Tibial nerve (tissue), 4 donors: ENCODE data around the gene CAMSAP1. TPM values are rescaled to one million over a fixed set of nuclear protein-coding genes. Genes with fewer than 3 reads are reported as not detected.
A peak's percentile ranks its signal among the peaks of the same experiment; 100 is the strongest.

Source experiments
- DNase-seq, 2 donors: peaks; one replicate each; pipeline ENCODE4 v3.0.0-alpha.2; 2019; ENCODE audit warnings: low spot score in 2 of 2
- H3K27ac ChIP-seq, 4 donors: fragments of 200-600 bp; sonication (generic) in 3 of 4; one replicate each; pipeline ENCODE4 v1.5.1; 2017 to 2019; ENCODE audit warnings: mild to moderate bottlenecking in 1 of 4
- H3K27me3 ChIP-seq, 2 donors: fragments of 200-600 bp; sonication (generic) in 1 of 2; one replicate each; pipeline versions ENCODE4 v1.5.1 to v1.6.0; 2017 to 2019
- H3K36me3 ChIP-seq, 3 donors: fragments of 200-600 bp; sonication (generic); one replicate each; pipeline ENCODE4 v1.5.1; 2018 to 2019
- H3K4me1 ChIP-seq, 4 donors: fragments of 200-600 bp; sonication (generic) in 3 of 4; one replicate each; pipeline ENCODE4 v1.5.1; 2017 to 2019
- H3K4me3 ChIP-seq, 4 donors: fragments of 200-600 bp; sonication (generic) in 3 of 4; one replicate each; pipeline ENCODE4 v1.5.1; 2017 to 2019; ENCODE audit warnings: mild to moderate bottlenecking in 1 of 4, moderate library complexity in 1 of 4
- H3K9me3 ChIP-seq, 4 donors: fragments of 200-600 bp; sonication (generic) in 3 of 4; one replicate each; pipeline ENCODE4 v1.5.1; 2017 to 2019
- EP300 ChIP-seq, 2 donors: sonication (generic); formaldehyde crosslinking; IDR thresholded peaks; one replicate each; pipeline ENCODE4 v1.6.1; 2017; ENCODE audit warnings: antibody characterized with exemption in 2 of 2, mild to moderate bottlenecking in 1 of 2
- POLR2A ChIP-seq, 2 donors: fragments of 450-650 bp; IDR thresholded peaks; one replicate each; pipeline ENCODE4 v1.6.1; 2017; ENCODE audit warnings: antibody characterized with exemption in 2 of 2, mild to moderate bottlenecking in 2 of 2, moderate library complexity in 2 of 2
- WGBS, 2 donors: methylation state at CpG; one replicate each; pipeline ENCODE4 v1.1.5; 2018; 5-methylcytosine and 5-hydroxymethylcytosine counted together
- total RNA-seq, 4 donors: library from RNA; depleted of rRNA; stranded (reverse); fragments of >200 nt; gene quantifications; one replicate each; pipeline ENCODE4 v1.1.0, GENCODE V29; 2016
- TF ChIP-seq, protein P1 (sequence below), 5 experiments: fragments of 200-600 bp in 3 of 5; fragments of 450-650 bp in 2 of 5; sonication (generic) in 3 of 5; IDR thresholded peaks; one replicate each; pipeline ENCODE4 v1.5.1; 2016 to 2019; ENCODE audit warnings: antibody characterized with exemption in 5 of 5, mild to moderate bottlenecking in 3 of 5, moderate library complexity in 2 of 5

Gene CAMSAP1
- total RNA-seq, 4 donors from 2014 or later, result 27.6 to 40.8 (median 35.7) TPM

DNA sequence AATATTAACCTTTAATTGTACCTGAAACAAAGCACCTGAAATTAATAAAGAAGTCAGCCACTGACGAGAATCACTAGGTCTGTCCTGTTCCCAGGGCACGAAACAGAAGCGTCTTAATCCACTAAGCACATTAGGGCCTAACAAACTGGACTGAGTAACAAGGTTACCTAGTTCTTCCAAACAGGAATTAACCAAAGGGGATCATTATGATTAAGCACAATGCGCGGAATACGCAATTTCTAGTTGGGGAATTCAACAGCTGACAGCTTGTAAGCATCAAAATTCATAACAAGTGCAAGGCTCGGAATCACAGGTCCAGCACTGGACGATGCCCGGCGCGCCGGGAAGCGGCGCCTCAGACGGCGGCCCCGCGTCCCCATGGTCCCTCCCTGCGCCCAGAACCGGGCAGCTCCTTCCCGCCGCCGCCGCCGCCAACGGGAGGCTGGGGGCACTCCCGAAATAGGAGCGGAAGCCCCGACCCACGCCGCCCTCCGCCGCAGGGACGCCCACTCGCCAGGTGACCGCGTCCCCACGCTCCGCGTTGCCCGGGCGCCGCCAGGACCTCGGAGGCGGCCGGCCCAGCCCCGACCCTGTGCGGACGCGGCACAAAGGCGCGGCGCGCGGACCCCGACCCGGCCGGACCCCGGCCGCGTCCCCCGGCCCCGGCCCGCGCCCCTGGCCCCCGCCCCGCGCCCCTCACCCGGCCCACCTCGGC lies 898 bp downstream of the CAMSAP1 start:
- TF ChIP-seq, protein P1, sequence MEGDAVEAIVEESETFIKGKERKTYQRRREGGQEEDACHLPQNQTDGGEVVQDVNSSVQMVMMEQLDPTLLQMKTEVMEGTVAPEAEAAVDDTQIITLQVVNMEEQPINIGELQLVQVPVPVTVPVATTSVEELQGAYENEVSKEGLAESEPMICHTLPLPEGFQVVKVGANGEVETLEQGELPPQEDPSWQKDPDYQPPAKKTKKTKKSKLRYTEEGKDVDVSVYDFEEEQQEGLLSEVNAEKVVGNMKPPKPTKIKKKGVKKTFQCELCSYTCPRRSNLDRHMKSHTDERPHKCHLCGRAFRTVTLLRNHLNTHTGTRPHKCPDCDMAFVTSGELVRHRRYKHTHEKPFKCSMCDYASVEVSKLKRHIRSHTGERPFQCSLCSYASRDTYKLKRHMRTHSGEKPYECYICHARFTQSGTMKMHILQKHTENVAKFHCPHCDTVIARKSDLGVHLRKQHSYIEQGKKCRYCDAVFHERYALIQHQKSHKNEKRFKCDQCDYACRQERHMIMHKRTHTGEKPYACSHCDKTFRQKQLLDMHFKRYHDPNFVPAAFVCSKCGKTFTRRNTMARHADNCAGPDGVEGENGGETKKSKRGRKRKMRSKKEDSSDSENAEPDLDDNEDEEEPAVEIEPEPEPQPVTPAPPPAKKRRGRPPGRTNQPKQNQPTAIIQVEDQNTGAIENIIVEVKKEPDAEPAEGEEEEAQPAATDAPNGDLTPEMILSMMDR (IDR thresholded peaks at IDR 0.05), result no peak
- TF ChIP-seq EP300 (IDR thresholded peaks at IDR 0.05) (no peak), POLR2A (IDR thresholded peaks at IDR 0.05) (no peak)
- whole genome bisulfite sequencing, 2 donors, result 2% methylated on average over 13 to 21 of the region's 70 CpGs
- no peak for DNase-seq
- Histone ChIP-seq H3K27me3 (no peaks in the 10 kb centered on the region), H3K36me3 (peaks cover 0 to 16% (median 0%) of the 10 kb centered on the region in 3 donors), H3K4me1 (peaks cover 0 to 62% (median 28%) of the 10 kb centered on the region in 4 donors), H3K9me3 (peaks cover 0 to 2% (median 0%) of the 10 kb centered on the region in 4 donors), H3K27ac (peak overlapping the region in 3 of 4 donors; percentile 52 to 85 (median 80)), H3K4me3 (peak overlapping the region; percentile 49 to 96 (median 55))

DNA sequence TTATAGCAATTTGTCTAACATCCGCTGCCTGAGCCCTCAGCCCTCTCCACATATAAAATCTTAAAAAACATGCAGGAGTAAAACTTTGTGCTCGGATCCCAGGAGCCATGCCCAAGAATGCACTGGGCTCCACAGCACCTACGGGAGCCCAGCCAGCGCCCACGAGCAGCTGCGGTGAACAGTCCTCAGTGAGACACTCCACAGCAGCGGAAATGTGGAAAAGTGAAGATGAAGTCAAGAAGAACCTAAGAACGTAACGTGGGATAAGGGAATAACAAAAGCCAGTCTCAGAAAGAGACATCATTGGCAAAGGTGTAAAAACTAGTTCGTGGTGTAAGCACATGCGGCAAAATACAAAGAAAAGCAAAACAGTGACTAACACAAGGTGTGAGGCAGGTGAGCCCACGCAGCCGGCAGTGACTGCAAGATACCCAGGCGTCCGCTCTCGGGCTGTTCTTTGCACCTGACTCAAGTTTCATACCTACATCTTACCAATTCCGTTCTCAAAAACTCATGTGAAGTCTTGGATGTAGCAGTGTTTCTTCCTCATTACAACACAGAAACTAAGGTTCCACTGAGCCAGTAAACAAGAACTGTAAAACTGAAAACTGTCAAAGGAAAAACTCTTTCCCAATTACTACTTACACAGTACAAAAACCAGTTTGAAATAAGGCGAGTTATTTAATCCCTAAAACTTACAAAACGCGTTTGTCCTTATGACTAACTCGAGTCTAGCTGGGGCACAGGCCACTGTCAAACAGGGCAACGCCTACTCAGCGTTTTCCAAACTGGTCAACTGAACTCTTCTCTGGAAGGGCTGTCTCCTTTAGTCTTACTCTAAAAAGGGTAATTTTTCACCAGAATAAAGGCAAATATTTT lies 1.7 kb downstream of the CAMSAP1 start:
- H3K4me1 ChIP-seq, result peaks cover 0 to 62% (median 28%) of the 10 kb centered on the region in 4 donors
- no peaks in the 10 kb centered on the region for H3K9me3 ChIP-seq
- peak overlapping the region in 3 of 4 donors; percentile 1 to 85 (median 80) for H3K27ac ChIP-seq
- no peak for TF ChIP-seq POLR2A (IDR thresholded peaks at IDR 0.05)
- H3K4me3 ChIP-seq, result peak overlapping the region; percentile 49 to 96 (median 55)
- DNase-seq, result no peak
- 50 to 56% methylated on average over 23 of the region's 23 CpGs for WGBS, 2 donors
- no peaks in the 10 kb centered on the region for H3K27me3 ChIP-seq
- peaks cover 0 to 8% (median 0%) of the 10 kb centered on the region in 3 donors for H3K36me3 ChIP-seq

DNA sequence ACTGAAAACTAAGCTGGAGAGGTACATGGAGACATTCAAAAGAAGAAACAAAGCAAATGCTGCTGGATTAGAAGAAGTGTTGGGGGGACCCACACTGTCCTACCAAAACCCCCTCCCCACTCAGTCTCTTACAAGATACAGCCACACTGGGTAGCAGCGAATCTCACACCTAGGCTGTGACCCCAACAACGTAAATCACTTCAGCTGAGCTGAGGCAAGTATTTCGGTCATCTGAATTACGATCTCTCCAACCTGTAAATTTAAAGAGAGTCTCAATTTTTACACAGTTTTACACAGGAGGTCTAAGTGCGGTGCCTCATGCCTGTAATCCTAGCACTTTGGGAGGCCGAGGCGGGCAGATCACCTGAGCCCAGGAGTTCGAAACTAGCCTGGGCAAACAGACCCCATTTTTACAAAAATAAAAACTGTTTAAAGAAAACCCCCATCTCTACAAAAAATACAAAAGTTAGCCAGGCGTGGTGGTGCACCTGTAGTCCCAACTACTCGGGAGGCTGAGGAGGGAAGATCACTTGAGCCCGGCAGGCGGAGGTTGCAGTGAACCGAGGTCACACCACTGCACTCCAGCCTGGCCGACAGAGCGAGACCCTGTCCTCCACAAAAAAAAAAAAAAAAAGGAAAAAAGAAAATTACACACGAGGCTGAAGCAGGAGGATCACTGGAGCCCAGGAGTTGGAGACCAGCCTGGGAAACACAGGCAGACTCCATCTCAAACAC lies 3.4 kb downstream of the CAMSAP1 start:
- Histone ChIP-seq H3K27ac (no peak overlapping the region), H3K27me3 (no peaks in the 10 kb centered on the region), H3K4me3 (no peak overlapping the region), H3K9me3 (no peaks in the 10 kb centered on the region), H3K36me3 (no peaks in the 10 kb centered on the region), H3K4me1 (peaks cover 0 to 54% (median 24%) of the 10 kb centered on the region in 4 donors)
- TF ChIP-seq EP300 (IDR thresholded peaks at IDR 0.05), result no peak
- no peak for TF ChIP-seq POLR2A (IDR thresholded peaks at IDR 0.05)
- 92 to 93% methylated on average over 16 of the region's 16 CpGs for WGBS, 2 donors
- no peak for DNase-seq

DNA sequence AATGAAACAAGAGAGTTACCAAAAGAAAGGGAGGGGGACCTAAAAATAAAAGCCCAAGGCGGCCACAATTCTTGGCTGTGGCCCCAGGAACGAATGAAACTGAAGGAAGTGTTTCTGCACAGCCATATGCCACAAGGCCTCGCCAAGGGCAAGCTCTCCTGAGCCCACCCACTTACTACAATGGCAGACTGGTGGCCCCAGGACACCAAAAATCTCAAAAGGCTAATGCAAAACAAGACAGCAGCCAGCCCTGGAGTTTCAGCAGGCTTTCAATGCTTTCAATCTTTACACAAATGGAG lies 4.0 kb downstream of the CAMSAP1 start:
- TF ChIP-seq EP300 (IDR thresholded peaks at IDR 0.05), result no peak
- TF ChIP-seq, protein P1 (IDR thresholded peaks at IDR 0.05), result no peak
- no peak for TF ChIP-seq POLR2A (IDR thresholded peaks at IDR 0.05)
- no peaks in the 10 kb centered on the region for H3K36me3 ChIP-seq
- no peaks in the 10 kb centered on the region for H3K27me3 ChIP-seq
- no peaks in the 10 kb centered on the region for H3K9me3 ChIP-seq
- 46 to 54% methylated on average over 3 of the region's 3 CpGs for whole genome bisulfite sequencing, 2 donors
- H3K4me1 ChIP-seq, result peaks cover 0 to 48% (median 17%) of the 10 kb centered on the region in 4 donors
- H3K4me3 ChIP-seq, result no peak overlapping the region
- no peak overlapping the region for H3K27ac ChIP-seq
- no peak for DNase-seq

DNA sequence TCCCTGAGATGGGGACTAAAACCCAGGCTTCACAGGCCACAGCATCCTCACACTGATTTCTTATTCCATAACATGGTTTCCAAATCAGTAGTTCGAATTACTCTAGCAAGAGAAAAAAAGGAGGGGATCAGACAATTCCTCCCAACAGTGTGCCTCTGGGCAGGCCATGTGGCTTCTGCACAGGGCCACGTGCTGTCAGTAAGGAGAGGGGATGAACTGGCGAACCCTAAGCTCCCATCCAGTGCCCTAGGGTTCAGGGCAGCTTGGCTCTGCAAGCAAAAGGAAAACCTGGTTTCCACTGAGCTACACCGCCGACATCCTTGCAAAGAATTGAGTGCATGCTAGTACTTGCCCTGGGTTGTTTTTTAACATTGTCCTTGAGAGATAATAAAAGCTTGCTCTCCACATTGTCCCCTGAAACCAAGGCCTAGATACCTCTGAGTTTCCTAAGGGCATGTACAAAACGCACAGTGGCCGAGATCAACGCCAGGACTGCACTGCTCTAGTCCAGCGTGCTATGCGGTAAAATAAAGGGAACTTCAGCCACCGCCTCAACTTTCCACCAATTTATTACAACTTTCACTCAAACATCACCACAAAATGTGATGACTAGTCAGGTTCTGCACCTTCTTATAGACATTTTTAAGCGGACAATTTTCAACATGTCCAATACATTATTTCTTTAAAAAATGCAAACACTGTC lies 4.5 kb downstream of the CAMSAP1 start:
- no peaks in the 10 kb centered on the region for H3K36me3 ChIP-seq
- no peaks in the 10 kb centered on the region for H3K9me3 ChIP-seq
- no peak for DNase-seq
- H3K4me1 ChIP-seq, result peaks cover 0 to 44% (median 15%) of the 10 kb centered on the region in 4 donors
- no peak overlapping the region for H3K27ac ChIP-seq
- TF ChIP-seq EP300 (IDR thresholded peaks at IDR 0.05) (no peak), POLR2A (IDR thresholded peaks at IDR 0.05) (no peak)
- TF ChIP-seq, protein P1 (IDR thresholded peaks at IDR 0.05), result no peak
- no peaks in the 10 kb centered on the region for H3K27me3 ChIP-seq
- H3K4me3 ChIP-seq, result no peak overlapping the region
- WGBS, 2 donors, result 88 to 90% methylated on average over 12 of the region's 12 CpGs
